T-helper 2 cell treated with Interferon-gamma antibody and Interleukin-4, amounts not matched to agents 5 μg/mL and 100 μg/mL, for 36 hours (primary cell): Measurements from ENCODE around the gene SPTAN1.
A peak's percentile ranks its signal among the peaks of the same experiment; 100 is the strongest.
"Not testable (repeated sequence)": the region's sequence is repeated elsewhere in the genome, so short reads cannot be mapped to it uniquely, and the experiment has no call there.

Source experiments
- DNase-seq: peaks from one replicate; pipeline ENCODE4 v3.0.0; 2021; ENCODE audit warnings: low spot score
- H3K27ac Mint-ChIP-seq: one replicate; pipeline ENCODE4 v1.8.0; 2021; ENCODE audit warnings: mild to moderate bottlenecking, mixed read lengths
- H3K27me3 Mint-ChIP-seq: one replicate; pipeline ENCODE4 v1.8.0; 2021; ENCODE audit warnings: low read depth, mixed read lengths
- H3K36me3 Mint-ChIP-seq: one replicate; pipeline ENCODE4 v1.8.0; 2021; ENCODE audit warnings: low read depth, mixed read lengths
- H3K4me1 Mint-ChIP-seq: one replicate; pipeline ENCODE4 v1.8.0; 2021; ENCODE audit warnings: low read depth, mixed read lengths
- H3K4me3 Mint-ChIP-seq: one replicate; pipeline ENCODE4 v1.8.0; 2022; ENCODE audit warnings: mild to moderate bottlenecking, moderate library complexity, mixed read lengths
- H3K9me3 Mint-ChIP-seq: one replicate; pipeline ENCODE4 v1.8.0; 2021; ENCODE audit warnings: mixed read lengths

The SPTAN1 gene

DNA sequence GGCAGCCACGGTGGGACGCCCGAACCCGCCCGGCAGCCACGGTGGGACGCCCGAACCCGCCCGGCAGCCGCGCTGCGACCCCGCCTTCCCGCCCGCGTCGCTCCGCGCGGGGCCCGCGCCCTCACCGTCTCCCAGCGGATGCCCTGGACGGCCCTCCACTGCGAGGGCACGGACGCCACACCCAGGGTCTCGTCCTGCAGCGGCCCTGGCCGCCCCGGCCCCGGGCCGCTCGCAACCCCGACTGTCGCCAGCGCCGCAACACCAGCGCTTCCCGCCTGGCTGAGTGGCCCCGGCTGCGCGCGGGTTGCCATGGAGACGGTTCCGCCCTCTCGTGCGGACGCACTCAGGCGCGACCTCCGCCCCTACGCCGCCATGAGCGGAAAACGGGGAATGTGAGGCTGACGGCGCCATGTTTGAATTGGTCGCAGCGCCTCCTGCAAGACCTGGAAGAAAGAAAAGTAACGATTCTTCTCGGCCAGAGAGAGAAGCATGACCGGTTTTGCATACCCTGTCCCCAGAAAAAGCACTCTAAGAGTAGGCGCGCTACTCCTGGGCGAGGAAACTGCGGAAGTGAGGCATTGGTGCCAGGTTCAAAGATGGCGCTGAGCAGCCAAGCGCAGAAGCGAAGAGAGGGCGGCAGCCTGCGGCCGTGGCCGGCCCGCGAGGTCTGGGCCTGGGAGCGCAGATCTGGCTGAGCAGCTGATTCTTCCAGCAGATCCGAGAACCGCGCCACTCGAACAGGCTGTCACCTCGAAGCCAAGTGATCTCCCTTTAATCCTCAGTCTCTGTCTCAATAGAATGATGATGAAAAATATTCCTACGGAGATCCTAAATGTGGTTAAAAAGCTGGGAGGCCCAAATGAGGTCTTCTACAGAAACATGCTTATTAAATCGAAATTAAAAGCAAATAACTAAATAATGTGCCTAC lies 104.3 kb downstream of the SPTAN1 start, which contains the start of gene DYNC2I2:
TSS of gene DYNC2I2 (minus strand) at position 432 of the 928 bp plus-strand sequence. CDS start at position 311, 121 bp downstream.
- peak within 1 kb of the TSS; percentile 94 for H3K4me3 Mint-ChIP-seq
- H3K27me3 Mint-ChIP-seq: no peaks in the 10 kb centered on the region
- no peaks in the 10 kb centered on the region for H3K9me3 Mint-ChIP-seq
- H3K4me1 Mint-ChIP-seq: peaks cover 4% of the 10 kb centered on the region
- H3K36me3 Mint-ChIP-seq: peaks cover 2% of the 10 kb centered on the region
- peak within 1 kb of the TSS; percentile 99 for H3K27ac Mint-ChIP-seq
- peak; percentile 95 for DNase-seq

DNA sequence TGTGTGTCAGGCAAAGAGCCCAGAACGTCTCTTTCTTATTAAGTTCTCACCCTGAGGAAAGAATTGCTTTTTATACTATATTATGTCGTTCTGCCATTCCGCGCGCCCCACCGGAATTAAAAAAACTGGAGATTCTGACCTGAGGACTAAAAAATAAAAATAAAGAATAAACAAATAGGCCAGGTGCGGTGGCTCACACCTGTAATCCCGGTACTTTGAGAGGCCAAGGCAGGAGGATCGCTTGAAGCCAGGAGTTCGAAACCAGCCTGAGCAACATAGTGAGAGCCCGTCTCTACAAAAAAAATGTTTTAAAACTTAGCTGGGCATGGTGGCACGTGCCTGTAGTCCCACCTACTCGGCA lies 104.9 kb downstream of the SPTAN1 start:
- no peaks in the 10 kb centered on the region for H3K9me3 Mint-ChIP-seq
- no peaks in the 10 kb centered on the region for H3K27me3 Mint-ChIP-seq
- peaks cover 4% of the 10 kb centered on the region for H3K4me1 Mint-ChIP-seq
- no peak for DNase-seq
- H3K27ac Mint-ChIP-seq: peak overlapping the region; percentile 99
- peak overlapping the region; percentile 94 for H3K4me3 Mint-ChIP-seq
- H3K36me3 Mint-ChIP-seq: peaks cover 2% of the 10 kb centered on the region

DNA sequence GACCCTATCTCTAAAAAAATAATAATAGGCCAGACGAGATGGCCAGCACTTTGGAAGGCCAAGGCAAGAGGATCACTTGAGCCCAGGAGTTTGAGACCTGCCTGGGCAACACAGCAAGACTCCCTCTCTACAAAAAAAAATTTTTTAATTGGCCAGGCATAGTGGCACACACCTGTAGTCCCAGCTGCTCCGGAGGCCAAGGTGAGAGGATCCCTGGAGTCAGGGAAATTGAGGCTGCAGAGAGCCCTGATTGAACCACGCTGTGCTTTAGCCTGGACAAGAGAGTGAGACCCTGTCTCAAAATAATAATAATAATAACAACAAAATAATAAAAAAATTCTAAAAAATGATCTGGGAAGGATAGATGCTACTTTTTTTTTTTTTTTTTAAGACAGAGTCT lies 105.4 kb downstream of the SPTAN1 start:
- peaks cover 2% of the 10 kb centered on the region for H3K36me3 Mint-ChIP-seq
- H3K27me3 Mint-ChIP-seq: no peaks in the 10 kb centered on the region
- H3K27ac Mint-ChIP-seq: peak overlapping the region; percentile 99
- DNase-seq: no peak
- no peaks in the 10 kb centered on the region for H3K9me3 Mint-ChIP-seq
- H3K4me3 Mint-ChIP-seq: no peak overlapping the region
- H3K4me1 Mint-ChIP-seq: peaks cover 4% of the 10 kb centered on the region

DNA sequence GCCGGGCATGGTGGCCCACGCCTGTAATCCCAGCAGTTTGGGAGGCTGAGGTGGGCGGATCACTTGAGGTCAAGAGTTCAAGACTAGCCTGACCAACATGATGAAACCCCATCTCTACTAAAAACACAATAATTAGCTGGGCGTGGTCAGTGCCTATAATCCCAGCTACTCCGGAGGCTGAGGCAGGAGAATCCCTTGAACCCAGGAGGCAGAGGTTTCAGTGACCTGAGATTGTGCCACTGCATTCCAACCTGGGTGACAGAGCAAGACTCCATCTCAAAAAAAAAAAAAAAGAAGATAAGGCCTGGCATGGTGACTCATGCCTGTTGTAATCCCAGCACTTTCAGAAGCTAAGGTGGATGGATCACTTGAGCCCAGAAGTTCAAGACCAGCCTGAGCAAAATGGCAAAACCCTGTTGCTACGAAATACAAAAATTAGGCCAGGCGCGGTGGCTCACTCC lies 114.1 kb downstream of the SPTAN1 start:
- DNase-seq, H3K36me3 Mint-ChIP-seq, H3K4me1 Mint-ChIP-seq, H3K4me3 Mint-ChIP-seq, H3K27ac Mint-ChIP-seq, H3K9me3 Mint-ChIP-seq, H3K27me3 Mint-ChIP-seq: not testable (repeated sequence)

DNA sequence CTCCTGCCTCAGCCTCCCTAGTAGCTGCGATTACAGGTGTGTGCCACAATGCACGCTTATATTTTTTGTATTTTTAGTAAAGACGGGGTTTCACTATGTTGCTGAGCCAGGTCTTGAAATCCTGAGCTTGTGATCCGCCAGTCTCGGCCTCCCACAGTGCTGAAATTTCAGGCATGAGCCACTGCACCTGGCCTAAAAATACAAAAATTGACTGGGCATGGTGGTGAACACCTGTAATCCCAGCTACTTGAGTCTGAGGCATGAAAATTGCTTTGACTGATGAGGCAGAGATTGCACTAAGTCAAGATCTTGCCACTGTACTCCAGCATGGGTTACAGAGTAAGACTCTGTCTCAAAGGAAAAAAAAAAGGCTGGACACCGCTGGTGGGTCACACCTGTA lies 117.4 kb downstream of the SPTAN1 start:
- H3K9me3 Mint-ChIP-seq: no peaks in the 10 kb centered on the region
- H3K27ac Mint-ChIP-seq: no peak overlapping the region
- no peaks in the 10 kb centered on the region for H3K36me3 Mint-ChIP-seq
- DNase-seq: no peak
- H3K4me3 Mint-ChIP-seq: no peak overlapping the region
- H3K27me3 Mint-ChIP-seq: no peaks in the 10 kb centered on the region
- H3K4me1 Mint-ChIP-seq: no peaks in the 10 kb centered on the region

DNA sequence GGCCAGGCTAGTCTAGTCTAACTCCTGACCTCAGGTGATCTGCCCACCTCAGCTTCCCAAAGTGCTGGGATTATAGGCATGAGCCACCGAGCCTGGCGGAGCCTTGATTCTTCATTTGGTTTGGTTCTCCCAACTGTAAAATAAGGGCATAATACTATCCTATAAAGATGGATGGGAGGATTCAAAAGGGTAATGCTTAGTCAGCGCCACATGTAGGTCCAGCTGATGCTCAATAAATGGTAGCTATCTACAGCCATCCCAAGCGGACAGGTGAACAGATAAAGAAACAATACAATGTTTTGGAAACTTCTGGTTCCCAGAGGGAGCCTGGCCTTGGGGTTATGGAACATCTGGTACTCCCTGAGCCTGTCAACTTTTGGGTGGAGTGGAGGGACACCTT lies 123.0 kb downstream of the SPTAN1 start:
- Mint-ChIP-seq H3K9me3 (no peaks in the 10 kb centered on the region), H3K4me3 (no peak overlapping the region), H3K27ac (no peak overlapping the region), H3K4me1 (no peaks in the 10 kb centered on the region), H3K27me3 (no peaks in the 10 kb centered on the region), H3K36me3 (no peaks in the 10 kb centered on the region)
- DNase-seq: no peak

DNA sequence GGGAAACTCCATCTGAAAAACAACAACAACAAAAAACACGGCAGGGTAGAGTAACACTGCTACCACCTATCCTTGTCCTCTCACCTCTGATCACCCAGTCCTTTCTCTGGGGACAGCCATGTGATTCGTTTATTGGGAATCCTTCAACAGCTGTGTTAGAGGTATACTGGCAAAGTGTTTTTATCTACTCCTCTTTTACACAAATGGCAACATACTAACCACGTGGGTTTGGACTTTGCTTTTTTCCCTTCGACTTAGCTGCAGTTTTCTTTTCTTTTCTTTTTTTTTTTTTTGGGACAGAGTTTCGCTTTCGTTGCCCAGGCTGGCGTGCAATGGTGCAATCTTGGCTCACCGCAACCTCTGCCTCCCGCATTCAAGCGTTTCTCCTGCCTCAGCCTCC lies 125.4 kb downstream of the SPTAN1 start:
- no peaks in the 10 kb centered on the region for H3K9me3 Mint-ChIP-seq
- no peak for DNase-seq
- no peaks in the 10 kb centered on the region for H3K36me3 Mint-ChIP-seq
- H3K27ac Mint-ChIP-seq: no peak overlapping the region
- H3K4me1 Mint-ChIP-seq: no peaks in the 10 kb centered on the region
- no peaks in the 10 kb centered on the region for H3K27me3 Mint-ChIP-seq
- H3K4me3 Mint-ChIP-seq: no peak overlapping the region
